Keratinocyte (primary cell): Measurements from ENCODE around the gene CFAP61. TPM values are rescaled to one million over a fixed set of nuclear protein-coding genes. Genes with fewer than 3 reads are reported as not detected.

Source experiments
- DNase-seq: peaks from one replicate; pipeline ENCODE4 v3.0.0-alpha.2; 2011; ENCODE audit warnings: low read depth, missing footprints, low spot score
- FAIRE-seq: peaks from 2 replicates; lab custom pipeline; 2011; peaks lifted over from hg19 to GRCh38; lab: Jason Lieb, UNC
- H2AFZ ChIP-seq: 2 replicates; pipeline ENCODE4 v1.6.0; 2012; ENCODE audit warnings: low read length, control low read depth, inconsistent platforms; ENCODE audit not compliant: control insufficient read depth
- H3K27ac ChIP-seq: 2 replicates; pipeline ENCODE4 v1.5.1; 2011; ENCODE audit warnings: low read length; ENCODE audit not compliant: control insufficient read depth, insufficient read depth
- H3K27me3 ChIP-seq: 3 replicates; pipeline ENCODE4 v1.6.0; 2011; ENCODE audit warnings: low read length; ENCODE audit not compliant: control insufficient read depth, insufficient read depth; ENCODE audit errors: extremely low read depth
- H3K36me3 ChIP-seq, 2 experiments: 2 replicates in 1 of 2; 3 replicates in 1 of 2; pipeline ENCODE4 v1.5.1; 2011; ENCODE audit warnings: low read length in 2 of 2, mild to moderate bottlenecking in 1 of 2; ENCODE audit not compliant: control insufficient read depth in 2 of 2, insufficient read depth in 2 of 2; ENCODE audit errors: extremely low read depth in 1 of 2
- H3K4me1 ChIP-seq: 3 replicates; pipeline ENCODE4 v1.5.1; 2011; ENCODE audit warnings: low read length; ENCODE audit not compliant: control insufficient read depth, insufficient read depth; ENCODE audit errors: extremely low read depth
- H3K4me2 ChIP-seq: 3 replicates; pipeline ENCODE4 v1.6.0; 2011; ENCODE audit warnings: low read depth, low read length; ENCODE audit not compliant: control insufficient read depth, insufficient read depth; ENCODE audit errors: extremely low read depth
- H3K4me3 ChIP-seq, 3 experiments: fragments of 200-600 bp in 1 of 3; sonication (generic) in 1 of 3; 2 replicates in 2 of 3; 3 replicates in 1 of 3; pipeline ENCODE4 v1.5.1; 2011 to 2016; ENCODE audit warnings: low read length in 3 of 3, mild to moderate bottlenecking in 3 of 3, control low read depth in 2 of 3, inconsistent platforms in 1 of 3, low read depth in 1 of 3, mixed read lengths in 1 of 3, mixed run types in 1 of 3, moderate library complexity in 1 of 3; ENCODE audit not compliant: control insufficient read depth in 2 of 3, insufficient read depth in 2 of 3; ENCODE audit errors: extremely low read depth in 1 of 3
- H3K79me2 ChIP-seq: 2 replicates; pipeline ENCODE4 v1.6.0; 2012; ENCODE audit warnings: low read length; ENCODE audit not compliant: control insufficient read depth, insufficient read depth
- H3K9ac ChIP-seq: 3 replicates; pipeline ENCODE4 v1.6.0; 2011; ENCODE audit warnings: low read length; ENCODE audit not compliant: control insufficient read depth, insufficient read depth; ENCODE audit errors: extremely low read depth
- H3K9me1 ChIP-seq: 3 replicates; pipeline ENCODE4 v1.6.0; 2011; ENCODE audit warnings: low read length; ENCODE audit not compliant: control insufficient read depth, insufficient read depth; ENCODE audit errors: extremely low read depth
- H3K9me3 ChIP-seq: 2 replicates; pipeline ENCODE4 v1.5.1; 2012; ENCODE audit warnings: low read depth, low read length; ENCODE audit not compliant: control insufficient read depth
- H4K20me1 ChIP-seq: 3 replicates; pipeline ENCODE4 v1.6.0; 2011; ENCODE audit warnings: low read length; ENCODE audit not compliant: control insufficient read depth, insufficient read depth; ENCODE audit errors: extremely low read depth
- EZH2 ChIP-seq: IDR thresholded peaks from one replicate; pipeline ENCODE4 v1.6.1; 2012; ENCODE audit warnings: inconsistent platforms, mild to moderate bottlenecking, low read length, moderate library complexity
- dilution Hi-C: fragments of 300-500 bp; cut with MboI; formaldehyde crosslinking; loops from one replicate; pipeline ENCODE4 v1.7.0; 2020; ENCODE audit warnings: low sequenced_read_pairs; ENCODE audit not compliant: extremely low pct_ligation_motif_present
- polyA plus RNA-seq, 5 experiments: library from polyadenylated mRNA; depleted of rRNA in 3 of 5; stranded (reverse) in 3 of 5; stranded (forward) in 1 of 5; unstranded in 1 of 5; fragments of >200 nt; gene quantifications; 1 replicate in 1 of 5; 2 replicates in 3 of 5; 3 replicates in 1 of 5; pipeline versions ENCODE4 v1.2.1 to v1.2.3, GENCODE V29; 2011 to 2012; ENCODE audit warnings: missing spikeins in 2 of 5, low read depth in 1 of 5, low replicate concordance in 1 of 5
- TF ChIP-seq, protein P1 (sequence below), 3 experiments: IDR thresholded peaks in 1 of 3; conservative IDR thresholded peaks in 1 of 3; optimal IDR thresholded peaks in 1 of 3; 2 replicates in 2 of 3; 3 replicates in 1 of 3; pipeline versions ENCODE3 to v1.5.1; 2011; ENCODE audit warnings: low read length in 3 of 3, mild to moderate bottlenecking in 3 of 3, moderate library complexity in 2 of 3, control low read depth in 1 of 3, inconsistent platforms in 1 of 3; ENCODE audit not compliant: insufficient read depth in 2 of 3; ENCODE audit errors: extremely low read depth in 1 of 3

CFAP61 gene
- polyA plus RNA-seq, 1 donor (not counting 4 experiments of a cell fraction or from before 2014, with no cell fraction given) = 0.25 TPM

DNA sequence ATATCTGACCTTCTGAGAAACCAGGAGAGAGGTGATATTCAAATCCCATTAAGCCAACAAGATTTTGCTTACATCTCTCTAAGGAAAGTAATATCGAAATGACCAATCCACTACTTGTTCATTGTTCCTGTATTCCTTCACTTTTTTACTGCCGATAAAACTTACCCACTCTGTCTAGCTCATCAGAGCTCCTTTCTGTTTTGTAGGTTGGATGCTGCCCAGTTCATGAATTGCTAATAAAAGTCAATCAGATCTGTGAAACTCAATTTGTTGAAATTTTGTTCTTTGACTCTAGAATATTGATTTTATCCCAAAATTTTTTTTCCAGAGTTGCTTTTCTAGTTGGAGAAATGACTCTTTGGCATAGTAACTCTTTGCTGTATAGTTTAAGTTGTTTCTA is 166.7 kb downstream of the CFAP61 start:
- no peaks in the 10 kb centered on the region for H3K79me2 ChIP-seq
- H3K9me3 ChIP-seq = no peaks in the 10 kb centered on the region
- dilution Hi-C loops = no loop called here
- no peak overlapping the region for H3K9ac ChIP-seq
- FAIRE-seq (no peak), DNase-seq (no peak)
- no peak overlapping the region for H3K4me3 ChIP-seq
- H3K4me2 ChIP-seq = no peak overlapping the region
- H3K36me3 ChIP-seq = no peaks in the 10 kb centered on the region
- H3K27ac ChIP-seq = no peak overlapping the region
- no peaks in the 10 kb centered on the region for H3K4me1 ChIP-seq
- H3K9me1 ChIP-seq = no peaks in the 10 kb centered on the region
- no peak for TF ChIP-seq EZH2
- TF ChIP-seq, protein P1, sequence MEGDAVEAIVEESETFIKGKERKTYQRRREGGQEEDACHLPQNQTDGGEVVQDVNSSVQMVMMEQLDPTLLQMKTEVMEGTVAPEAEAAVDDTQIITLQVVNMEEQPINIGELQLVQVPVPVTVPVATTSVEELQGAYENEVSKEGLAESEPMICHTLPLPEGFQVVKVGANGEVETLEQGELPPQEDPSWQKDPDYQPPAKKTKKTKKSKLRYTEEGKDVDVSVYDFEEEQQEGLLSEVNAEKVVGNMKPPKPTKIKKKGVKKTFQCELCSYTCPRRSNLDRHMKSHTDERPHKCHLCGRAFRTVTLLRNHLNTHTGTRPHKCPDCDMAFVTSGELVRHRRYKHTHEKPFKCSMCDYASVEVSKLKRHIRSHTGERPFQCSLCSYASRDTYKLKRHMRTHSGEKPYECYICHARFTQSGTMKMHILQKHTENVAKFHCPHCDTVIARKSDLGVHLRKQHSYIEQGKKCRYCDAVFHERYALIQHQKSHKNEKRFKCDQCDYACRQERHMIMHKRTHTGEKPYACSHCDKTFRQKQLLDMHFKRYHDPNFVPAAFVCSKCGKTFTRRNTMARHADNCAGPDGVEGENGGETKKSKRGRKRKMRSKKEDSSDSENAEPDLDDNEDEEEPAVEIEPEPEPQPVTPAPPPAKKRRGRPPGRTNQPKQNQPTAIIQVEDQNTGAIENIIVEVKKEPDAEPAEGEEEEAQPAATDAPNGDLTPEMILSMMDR (optimal IDR thresholded peaks at IDR 0.05 in 1 of 3, IDR thresholded peaks at IDR 0.05 in 1 of 3, conservative IDR thresholded peaks at IDR 0.05 in 1 of 3; ENCODE audit: extremely low read depth in 1 of 3, insufficient read depth in 2 of 3, low read length in 3 of 3) = no peak
- no peaks in the 10 kb centered on the region for H4K20me1 ChIP-seq
- H3K27me3 ChIP-seq = no peaks in the 10 kb centered on the region
- no peak overlapping the region for H2AFZ ChIP-seq

DNA sequence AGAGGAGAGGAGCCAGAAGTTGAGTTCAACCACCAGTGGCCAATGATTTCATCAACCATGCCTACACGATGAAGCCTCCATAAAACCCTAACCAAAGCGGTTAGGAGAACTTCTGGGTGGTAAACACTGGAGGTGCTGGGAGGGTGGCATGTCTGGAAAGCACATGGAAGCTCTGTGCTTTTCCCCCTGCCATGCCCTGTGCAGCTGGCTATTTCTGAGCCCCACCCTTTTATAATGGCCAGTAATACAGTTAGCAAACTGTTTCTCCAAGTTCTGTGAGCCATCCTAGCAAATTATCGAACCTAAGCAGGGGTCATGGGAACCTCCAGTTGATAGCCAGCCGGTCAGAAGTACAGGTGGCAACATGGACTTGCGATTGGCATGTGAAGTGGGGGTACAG is 167.8 kb downstream of the CFAP61 start:
- H3K9me1 ChIP-seq = no peaks in the 10 kb centered on the region
- no peak overlapping the region for H3K9ac ChIP-seq
- no peaks in the 10 kb centered on the region for H4K20me1 ChIP-seq
- H3K79me2 ChIP-seq = no peaks in the 10 kb centered on the region
- DNase-seq = no peak
- H3K27ac ChIP-seq = no peak overlapping the region
- H2AFZ ChIP-seq = no peak overlapping the region
- H3K4me1 ChIP-seq = no peaks in the 10 kb centered on the region
- TF ChIP-seq, protein P1 (optimal IDR thresholded peaks at IDR 0.05 in 1 of 3, IDR thresholded peaks at IDR 0.05 in 1 of 3, conservative IDR thresholded peaks at IDR 0.05 in 1 of 3; ENCODE audit: extremely low read depth in 1 of 3, insufficient read depth in 2 of 3, low read length in 3 of 3) = no peak
- TF ChIP-seq EZH2 = no peak
- dilution Hi-C loops = no loop called here
- no peaks in the 10 kb centered on the region for H3K27me3 ChIP-seq
- H3K9me3 ChIP-seq = no peaks in the 10 kb centered on the region
- no peak overlapping the region for H3K4me3 ChIP-seq
- H3K4me2 ChIP-seq = no peak overlapping the region
- no peak for FAIRE-seq
- H3K36me3 ChIP-seq = no peaks in the 10 kb centered on the region
